OCI-LY7 (cell line): ENCODE measurements around the gene SLC13A5. TPM values are rescaled to one million over a fixed set of nuclear protein-coding genes. Genes with fewer than 3 reads are reported as not detected.
A peak's percentile ranks its signal among the peaks of the same experiment; 100 is the strongest.
"Not testable (repeated sequence)": the region's sequence is repeated elsewhere in the genome, so short reads cannot be mapped to it uniquely, and the experiment has no call there.

Experiments
- BruUV-seq: library from RNA; stranded (reverse); fragments of 400-500 nt; replicated peaks from 2 replicates; lab custom pipeline; 2021; lab: Mats Ljungman, UMichigan
- CTCF ChIA-PET: fragments of 300-600 bp; sonication (Branson Sonifier 250); formaldehyde crosslinking; loops from one replicate; lab custom pipeline; 2022; ENCODE audit warnings: antibody characterized with exemption; ENCODE audit not compliant: unreplicated experiment; lab: Charles Lee
- POLR2A ChIA-PET: fragments of 300-600 bp; sonication (Branson Sonifier 250); formaldehyde crosslinking; loops from one replicate; lab custom pipeline; 2022; ENCODE audit warnings: antibody characterized with exemption; lab: Charles Lee
- DNase-seq: peaks from one replicate; pipeline ENCODE4 v3.0.0-alpha.2; 2015; ENCODE audit warnings: low spot score
- H2AFZ ChIP-seq: fragments of 200-600 bp; sonication (generic), shearing (Covaris generic); 2 replicates; pipeline ENCODE4 v1.6.1; 2014; ENCODE audit warnings: mild to moderate bottlenecking, antibody characterized with exemption, low read length, moderate library complexity
- H3K27ac ChIP-seq: fragments of 200-600 bp; sonication (generic); 2 replicates; pipeline ENCODE4 v1.5.1; 2014; ENCODE audit warnings: mixed run types, low read depth, mild to moderate bottlenecking, moderate library complexity, low read length, inconsistent platforms; ENCODE audit not compliant: poor library complexity, severe bottlenecking
- H3K36me3 ChIP-seq: fragments of 200-600 bp; sonication (generic); 2 replicates; pipeline ENCODE4 v1.6.1; 2014; ENCODE audit warnings: mild to moderate bottlenecking, antibody characterized with exemption, low read length, moderate library complexity, mixed read lengths; ENCODE audit not compliant: insufficient read depth
- H3K4me1 ChIP-seq: fragments of 200-600 bp; sonication (generic); 2 replicates; pipeline ENCODE4 v1.5.1; 2014; ENCODE audit warnings: mild to moderate bottlenecking, low read length; ENCODE audit not compliant: insufficient read depth, poor library complexity, severe bottlenecking
- H3K4me2 ChIP-seq: fragments of 200-600 bp; sonication (generic); 2 replicates; pipeline ENCODE4 v1.6.1; 2014; ENCODE audit warnings: mild to moderate bottlenecking, low read length
- H3K4me3 ChIP-seq: fragments of 200-600 bp; sonication (generic); 2 replicates; pipeline ENCODE4 v1.5.1; 2014; ENCODE audit warnings: mild to moderate bottlenecking, low read depth, low read length; ENCODE audit not compliant: poor library complexity, severe bottlenecking
- H3K79me2 ChIP-seq: fragments of 200-600 bp; sonication (generic); 2 replicates; pipeline ENCODE4 v1.6.1; 2016; ENCODE audit warnings: low read depth, mild to moderate bottlenecking, low read length, moderate library complexity, mixed read lengths; ENCODE audit not compliant: insufficient read depth
- H3K9me2 ChIP-seq: fragments of 200-600 bp; sonication (generic); 2 replicates; pipeline ENCODE4 v1.6.1; 2016; ENCODE audit warnings: mild to moderate bottlenecking, low read length, mixed read lengths; ENCODE audit not compliant: insufficient read depth
- H3K9me3 ChIP-seq: fragments of 200-600 bp; sonication (generic); 2 replicates; pipeline ENCODE4 v1.6.1; 2014; ENCODE audit warnings: mild to moderate bottlenecking, mixed run types, low read length, mixed read lengths
- H4K20me1 ChIP-seq: fragments of 200-600 bp; sonication (generic); 2 replicates; pipeline ENCODE4 v1.6.1; 2014; ENCODE audit warnings: mild to moderate bottlenecking, antibody characterized with exemption, low read length, moderate library complexity, mixed read lengths; ENCODE audit not compliant: insufficient read depth
- EZH2phosphoT487 ChIP-seq: fragments of 200-600 bp; sonication (generic); IDR thresholded peaks from 2 replicates; pipeline ENCODE4 v1.6.1; 2018; ENCODE audit warnings: low read depth, borderline replicate concordance, mild to moderate bottlenecking, mixed run types, antibody characterized with exemption, low read length, moderate library complexity, mixed read lengths
- intact Hi-C: fragments of 100-400 bp; cut with micrococcal nuclease; formaldehyde crosslinking; loops from one replicate; pipeline ENCODE4 v1.10.0; 2022; ENCODE audit not compliant: unreplicated experiment
- total RNA-seq, 2 experiments: library from RNA; depleted of rRNA in 1 of 2; stranded (reverse); fragments of >200 nt in 1 of 2; shearing (Covaris generic) in 1 of 2; gene quantifications; 2 replicates each; pipeline ENCODE4 v1.2.3, GENCODE V29; 2014 to 2022
- TF ChIP-seq, protein P1 (sequence below): fragments of 200-600 bp; sonication (generic); conservative IDR thresholded peaks from 2 replicates; pipeline ENCODE4 v1.5.1; 2014; ENCODE audit warnings: mild to moderate bottlenecking, antibody characterized with exemption, low read length, moderate library complexity, mixed read lengths

The SLC13A5 gene
- total RNA-seq, 2 experiments from 2014 or later = not detected

GRCh38 chr17:6749519-6749918 lies 36.4 kb upstream of the SLC13A5 start:
- Histone ChIP-seq H3K4me1 (peaks cover 6% of the 10 kb centered on the region), H3K9me2 (no peaks in the 10 kb centered on the region), H3K4me2 (no peak overlapping the region), H4K20me1 (no peaks in the 10 kb centered on the region), H3K4me3 (no peak overlapping the region), H2AFZ (no peak overlapping the region), H3K27ac (no peak overlapping the region), H3K9me3 (no peaks in the 10 kb centered on the region), H3K79me2 (no peaks in the 10 kb centered on the region), H3K36me3 (no peaks in the 10 kb centered on the region)
- ChIA-PET POLR2A (interaction anchor here (1.1 kb wide), 1 partner anchor 15 kb away, joined by 3 read pairs; no protein-coding TSS in a partner anchor), CTCF (no interaction called here)
- DNase-seq = peak; percentile 16
- intact Hi-C loops = no loop called here
- TF ChIP-seq EZH2phosphoT487 = no peak
- TF ChIP-seq, protein P1, sequence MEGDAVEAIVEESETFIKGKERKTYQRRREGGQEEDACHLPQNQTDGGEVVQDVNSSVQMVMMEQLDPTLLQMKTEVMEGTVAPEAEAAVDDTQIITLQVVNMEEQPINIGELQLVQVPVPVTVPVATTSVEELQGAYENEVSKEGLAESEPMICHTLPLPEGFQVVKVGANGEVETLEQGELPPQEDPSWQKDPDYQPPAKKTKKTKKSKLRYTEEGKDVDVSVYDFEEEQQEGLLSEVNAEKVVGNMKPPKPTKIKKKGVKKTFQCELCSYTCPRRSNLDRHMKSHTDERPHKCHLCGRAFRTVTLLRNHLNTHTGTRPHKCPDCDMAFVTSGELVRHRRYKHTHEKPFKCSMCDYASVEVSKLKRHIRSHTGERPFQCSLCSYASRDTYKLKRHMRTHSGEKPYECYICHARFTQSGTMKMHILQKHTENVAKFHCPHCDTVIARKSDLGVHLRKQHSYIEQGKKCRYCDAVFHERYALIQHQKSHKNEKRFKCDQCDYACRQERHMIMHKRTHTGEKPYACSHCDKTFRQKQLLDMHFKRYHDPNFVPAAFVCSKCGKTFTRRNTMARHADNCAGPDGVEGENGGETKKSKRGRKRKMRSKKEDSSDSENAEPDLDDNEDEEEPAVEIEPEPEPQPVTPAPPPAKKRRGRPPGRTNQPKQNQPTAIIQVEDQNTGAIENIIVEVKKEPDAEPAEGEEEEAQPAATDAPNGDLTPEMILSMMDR = peak; percentile 75
- no TSS peak for BruUV-seq

- intact Hi-C loops = no loop called here
- CTCF ChIA-PET = no interaction called here
- Histone ChIP-seq H3K4me3 (no peak overlapping the region), H3K79me2 (no peaks in the 10 kb centered on the region), H3K9me2 (no peaks in the 10 kb centered on the region), H3K36me3 (no peaks in the 10 kb centered on the region), H3K4me2 (no peak overlapping the region), H4K20me1 (no peaks in the 10 kb centered on the region), H3K9me3 (no peaks in the 10 kb centered on the region), H3K4me1 (peaks cover 6% of the 10 kb centered on the region), H3K27ac (no peak overlapping the region), H2AFZ (no peak overlapping the region)
- BruUV-seq = no TSS peak
- DNase-seq = no peak
- POLR2A ChIA-PET = no interaction called here
- TF ChIP-seq, protein P1 = no peak
- TF ChIP-seq EZH2phosphoT487 = no peak
These were observed 35.4 kb upstream of the SLC13A5 start for GRCh38 chr17:6748617-6749016.

- H3K4me3 ChIP-seq, H3K4me2 ChIP-seq, H2AFZ ChIP-seq, H3K9me2 ChIP-seq, H4K20me1 ChIP-seq, intact Hi-C loops, H3K9me3 ChIP-seq, CTCF ChIA-PET, POLR2A ChIA-PET, H3K4me1 ChIP-seq, H3K27ac ChIP-seq, H3K79me2 ChIP-seq, BruUV-seq, DNase-seq, H3K36me3 ChIP-seq: not testable (repeated sequence)
These were observed 33.5 kb upstream of the SLC13A5 start for GRCh38 chr17:6746665-6747064.
